ENCODE results near the gene STMN1.

The STMN1 gene

GRCh38 chr1:25867210-25867991 is 38.8 kb downstream of the STMN1 start:
- no peak for DNase-seq

- DNase-seq: no peak
Measured at GRCh38 chr1:25866288-25866687, 39.9 kb downstream of the STMN1 start.

DNA sequence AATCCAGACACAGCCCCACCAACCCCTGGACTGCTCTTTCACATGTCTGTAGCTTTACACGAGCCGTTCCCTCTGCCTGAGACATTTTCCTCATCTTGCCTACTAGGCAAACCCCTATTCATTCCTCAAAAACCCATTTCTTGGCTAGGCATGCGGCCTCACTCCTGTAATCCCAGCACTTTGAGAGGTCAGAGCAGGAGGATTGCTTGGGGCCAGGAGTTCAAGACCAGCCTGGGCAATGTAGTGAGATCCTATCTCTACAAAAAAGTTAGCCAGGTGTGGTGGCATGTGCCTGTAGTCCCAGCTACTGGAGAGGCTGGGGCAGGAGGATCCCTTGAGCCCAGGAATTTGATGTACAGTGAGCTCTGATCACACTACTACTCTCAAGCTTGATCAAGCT is 41.8 kb downstream of the STMN1 start:
- no peak for DNase-seq

DNA sequence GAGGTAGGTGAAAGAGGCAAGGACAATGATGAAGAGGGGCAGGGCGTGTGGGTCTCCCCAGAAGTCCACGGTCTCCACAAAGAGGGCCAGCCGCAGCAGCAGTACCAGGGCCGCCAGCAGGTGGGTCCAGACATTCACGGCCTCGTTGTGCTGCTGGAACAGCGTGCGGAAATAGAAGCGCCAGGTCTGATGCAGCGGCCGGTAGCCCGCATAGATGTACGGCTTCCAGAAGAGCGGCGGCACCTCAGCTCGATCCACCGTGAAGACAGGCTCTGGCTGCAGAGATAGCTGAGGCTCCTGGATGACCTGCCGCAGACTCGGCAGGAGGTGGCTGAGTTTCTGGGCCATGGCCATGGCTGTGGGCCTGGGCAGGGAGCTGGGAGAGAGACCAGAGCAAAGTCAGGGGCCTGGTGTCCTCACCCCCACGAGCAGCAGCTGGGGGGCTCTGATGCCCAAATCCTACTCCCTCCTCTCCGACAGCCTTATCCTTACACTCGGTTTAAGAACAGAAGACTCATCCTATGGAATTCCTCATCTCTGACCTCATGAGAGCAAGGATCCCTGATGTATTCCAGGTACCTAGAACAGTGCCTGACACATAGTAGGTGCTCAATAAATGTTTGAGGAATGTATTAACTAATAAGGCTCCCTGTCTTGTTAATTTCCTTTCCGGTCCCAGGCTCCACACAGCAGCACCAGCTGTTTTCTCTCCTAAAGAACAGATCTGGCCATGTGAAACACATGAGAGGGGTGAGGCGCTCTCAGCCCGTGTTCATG is 42.5 kb downstream of the STMN1 start:
- DNase-seq: no peak

DNA sequence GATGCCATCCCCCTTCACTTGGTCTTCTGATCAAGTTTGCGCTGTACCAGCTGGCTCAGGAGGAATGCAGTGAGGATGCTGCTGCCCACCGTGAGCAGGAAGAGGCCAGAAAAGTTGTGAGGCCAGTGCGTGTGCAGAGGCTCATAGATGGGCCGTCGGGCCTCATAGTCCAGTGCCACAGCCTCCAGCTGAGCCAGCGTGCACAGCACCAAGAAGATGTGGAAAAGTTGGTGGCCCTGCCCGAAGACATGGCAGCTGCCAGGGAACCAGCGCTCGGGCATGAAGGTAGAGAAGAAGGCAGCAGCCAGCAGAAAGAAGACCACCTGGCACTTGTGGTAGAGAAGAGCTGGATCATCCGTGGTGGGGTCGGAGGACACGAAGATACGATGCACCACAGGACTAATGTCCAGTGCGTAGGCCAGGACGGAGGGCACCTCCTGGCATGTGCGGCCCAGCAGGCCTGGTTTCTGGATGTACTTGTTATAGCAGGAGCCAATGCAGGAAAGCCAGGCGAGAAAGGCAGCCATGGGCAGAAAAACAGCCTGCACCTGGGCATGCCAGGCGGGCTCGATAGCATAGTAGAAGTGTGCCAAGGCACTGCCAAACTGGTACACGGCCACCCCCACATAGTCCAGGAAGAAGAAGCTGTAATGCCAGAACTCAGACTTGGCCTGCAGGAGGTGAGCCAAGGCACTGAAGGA is 43.3 kb downstream of the STMN1 start:
- DNase-seq: no peak

DNA sequence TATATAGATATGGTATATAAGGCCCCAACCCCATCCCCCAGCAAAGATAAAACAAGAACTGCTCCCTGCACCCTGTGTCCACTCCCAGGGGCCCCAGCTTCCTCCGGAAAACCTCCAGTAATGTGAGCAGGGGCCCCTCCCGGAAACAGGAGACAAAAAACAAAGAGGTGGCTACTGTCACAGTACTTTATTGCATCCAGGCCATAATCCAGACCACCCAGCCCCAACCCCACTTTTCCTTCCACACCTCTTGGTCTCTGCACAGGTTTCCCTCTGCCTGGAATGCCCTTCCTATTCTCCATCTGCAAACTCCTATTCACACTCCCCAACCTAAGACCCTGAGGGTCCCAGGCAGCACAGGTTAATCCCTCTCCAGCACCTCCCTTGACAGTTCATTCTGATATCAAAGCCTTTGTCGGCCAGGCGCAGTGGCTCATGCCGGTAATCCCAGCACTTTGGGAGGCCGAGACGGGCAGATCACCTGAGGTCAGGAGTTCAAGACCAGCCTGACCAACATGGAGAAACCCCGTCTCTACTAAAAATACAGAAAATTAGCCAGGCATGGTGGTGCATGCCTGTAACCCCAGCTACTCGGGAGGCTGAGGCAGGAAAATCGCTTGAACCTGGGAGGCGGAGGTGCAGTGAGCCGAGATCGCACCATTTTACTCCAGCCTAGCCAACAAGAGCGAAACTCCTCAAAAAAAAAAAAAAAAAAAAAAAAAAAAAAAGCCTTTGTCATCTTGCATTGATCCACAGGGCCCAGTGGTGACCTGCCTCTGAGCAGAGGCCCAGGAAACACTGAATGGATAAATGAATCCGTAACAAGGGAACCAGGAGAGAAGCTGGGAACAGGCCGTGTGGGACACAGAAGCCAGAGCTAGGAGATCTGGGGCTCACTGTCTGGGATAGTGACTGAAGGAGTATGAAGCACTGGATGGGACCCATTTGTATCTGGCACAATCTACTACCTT is 44.6 kb downstream of the STMN1 start:
- no peak for DNase-seq

DNA sequence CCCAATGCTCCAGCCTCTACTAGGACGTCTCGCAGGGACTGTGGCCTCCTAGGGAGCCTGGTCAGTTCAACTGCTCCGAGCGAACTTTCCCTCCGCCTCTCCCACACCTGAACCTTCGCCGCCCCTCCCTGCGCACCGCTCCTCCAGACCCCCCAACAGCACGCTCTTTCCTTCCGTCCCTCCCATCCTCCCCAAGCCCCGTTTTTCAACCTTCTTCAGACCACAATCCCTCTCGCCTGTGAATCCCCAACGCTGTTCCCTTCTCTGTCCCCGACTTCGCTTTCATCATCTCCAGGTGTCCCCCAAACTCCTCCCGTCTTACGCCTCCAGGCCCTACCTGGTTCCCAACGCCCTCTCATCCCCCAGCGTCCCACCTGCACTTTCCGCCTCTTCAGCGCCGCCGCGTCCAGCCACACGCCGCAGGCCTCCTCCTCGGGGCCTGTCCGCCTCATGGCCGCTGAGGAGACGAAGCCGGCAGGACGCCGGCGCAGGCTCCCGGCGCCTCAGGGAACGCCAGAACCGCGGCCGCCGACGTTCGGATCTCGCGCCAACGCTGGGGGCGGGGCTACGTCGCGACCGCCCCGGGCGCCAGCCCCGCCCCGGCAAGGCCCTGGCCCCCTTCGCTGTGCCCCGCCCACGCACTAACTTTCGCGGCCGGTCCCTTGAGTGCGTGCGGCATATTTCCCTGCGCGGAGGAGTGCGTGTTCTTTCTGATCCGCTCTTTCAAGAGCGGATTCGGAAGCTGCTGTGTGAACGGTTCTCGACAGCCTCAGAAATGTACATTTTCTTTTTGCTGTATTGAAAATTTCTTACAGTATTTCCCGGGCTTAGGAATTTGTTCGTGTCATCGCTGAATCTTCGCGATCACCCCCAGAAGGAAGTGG is 47.1 kb downstream of the STMN1 start, which contains the start of gene AUNIP:
AUNIP (minus strand) TSS at position 552 of the 884 bp plus-strand sequence; CDS start at position 452, 100 bp downstream.
- DNase-seq: peak; percentile 86 to 90

- DNase-seq: no peak
Measured at GRCh38 chr1:25858494-25858893, 47.7 kb downstream of the STMN1 start.

GRCh38 chr1:25856856-25857255 is 49.4 kb downstream of the STMN1 start:
- DNase-seq: no peak

DNA sequence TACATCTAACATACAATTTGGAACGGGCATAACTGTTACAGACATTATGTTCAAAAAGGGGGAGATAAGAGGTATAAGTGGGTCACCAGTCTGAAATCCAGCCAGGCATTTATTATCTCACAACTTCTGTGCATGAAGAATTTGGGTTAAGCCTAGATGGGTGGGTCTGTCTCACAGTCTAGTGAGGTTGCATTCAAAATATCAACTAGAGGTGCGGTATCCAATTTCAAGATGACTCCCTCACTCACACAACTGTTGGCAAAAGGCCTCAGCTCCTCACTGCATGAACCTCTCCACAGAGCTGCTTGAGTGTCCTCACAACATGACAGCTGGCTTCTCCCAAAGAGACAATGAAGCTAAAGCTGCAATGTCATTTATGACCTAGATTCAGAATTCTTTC is 51.7 kb downstream of the STMN1 start:
- DNase-seq: no peak

Measured in activated CD4-positive, alpha-beta T cell treated with anti-CD3 and anti-CD28 coated beads, Interleukin-2, amount 50 U/mL, for 4 hours (primary cell).